ENCODE results near the gene CASKIN2. TPM values are rescaled to one million over a fixed set of nuclear protein-coding genes. Genes with fewer than 3 reads are reported as not detected.

CASKIN2 gene
- total RNA-seq, 1 donor = 8.0 TPM

GRCh38 chr17:75553295-75554110, 38.2 kb upstream of the CASKIN2 start:
- no peak for DNase-seq (ENCODE audit: low read depth)
- no peak for TF ChIP-seq CTCF (IDR thresholded peaks at IDR 0.05; ENCODE audit: insufficient read depth, low read length)

GRCh38 chr17:75552425-75553294, 37.3 kb upstream of the CASKIN2 start:
- no peak overlapping the region for H3K4me3 ChIP-seq (ENCODE audit: low read depth, low read length)
- DNase-seq (ENCODE audit: low read depth) = no peak
- TF ChIP-seq CTCF (IDR thresholded peaks at IDR 0.05; ENCODE audit: insufficient read depth, low read length) = no peak

More at GRCh38 chr17:75553295-75554110, 38.2 kb upstream of the CASKIN2 start:
- H3K4me3 ChIP-seq (ENCODE audit: low read depth, low read length) = no peak overlapping the region

- no peak overlapping the region for H3K4me3 ChIP-seq (ENCODE audit: low read depth, low read length)
These were observed 35.9 kb upstream of the CASKIN2 start for GRCh38 chr17:75551266-75551665.

GRCh38 chr17:75550139-75550465, 34.8 kb upstream of the CASKIN2 start:
- no peak overlapping the region for H3K4me3 ChIP-seq (ENCODE audit: low read depth, low read length)
- no peak for DNase-seq (ENCODE audit: low read depth)
- TF ChIP-seq CTCF (IDR thresholded peaks at IDR 0.05; ENCODE audit: insufficient read depth, low read length) = no peak

More at GRCh38 chr17:75551266-75551665, 35.9 kb upstream of the CASKIN2 start:
- TF ChIP-seq CTCF (IDR thresholded peaks at IDR 0.05; ENCODE audit: insufficient read depth, low read length) = no peak
- DNase-seq (ENCODE audit: low read depth) = no peak

- H3K4me3 ChIP-seq (ENCODE audit: low read depth, low read length) = no peak overlapping the region
- DNase-seq (ENCODE audit: low read depth) = no peak
- TF ChIP-seq CTCF (IDR thresholded peaks at IDR 0.05; ENCODE audit: insufficient read depth, low read length) = no peak
These were observed 34.2 kb upstream of the CASKIN2 start for GRCh38 chr17:75549246-75550138.

- no peak for TF ChIP-seq CTCF (IDR thresholded peaks at IDR 0.05; ENCODE audit: insufficient read depth, low read length)
- DNase-seq (ENCODE audit: low read depth) = no peak
- H3K4me3 ChIP-seq (ENCODE audit: low read depth, low read length) = no peak overlapping the region
These were observed 33.5 kb upstream of the CASKIN2 start for GRCh38 chr17:75548813-75549212.

Data from fibroblast of the aortic adventitia (primary cell).